Osteoblast (primary cell): ENCODE data around the gene TRIP4. TPM values are rescaled to one million over a fixed set of nuclear protein-coding genes. Genes with fewer than 3 reads are reported as not detected.
A peak's percentile ranks its signal among the peaks of the same experiment; 100 is the strongest.
"Not testable (repeated sequence)": the region's sequence is repeated elsewhere in the genome, so short reads cannot be mapped to it uniquely, and the experiment has no call there.

Experiments used
- DNase-seq: peaks from one replicate; pipeline ENCODE4 v3.0.0; 2011; ENCODE audit warnings: low spot score, mixed read lengths; ENCODE audit not compliant: insufficient read length; ENCODE audit errors: missing footprints
- H2AFZ ChIP-seq: 2 replicates; pipeline ENCODE4 v1.6.0; 2011; ENCODE audit warnings: mild to moderate bottlenecking, low read length
- H3K27ac ChIP-seq: 2 replicates; pipeline ENCODE4 v1.5.1; 2011; ENCODE audit warnings: mild to moderate bottlenecking, low read depth, low read length, moderate library complexity
- H3K27me3 ChIP-seq: 2 replicates; pipeline ENCODE4 v1.6.0; 2012; ENCODE audit warnings: mild to moderate bottlenecking, control low read depth, inconsistent platforms, low read length, moderate library complexity; ENCODE audit not compliant: insufficient read depth
- H3K36me3 ChIP-seq: 2 replicates; pipeline ENCODE4 v1.5.1; 2011; ENCODE audit warnings: mild to moderate bottlenecking, low read length, control low read depth, moderate library complexity; ENCODE audit not compliant: insufficient read depth
- H3K4me1 ChIP-seq: 2 replicates; pipeline ENCODE4 v1.5.1; 2011; ENCODE audit warnings: mild to moderate bottlenecking, low read length, control low read depth, moderate library complexity; ENCODE audit not compliant: insufficient read depth
- H3K4me2 ChIP-seq: 2 replicates; pipeline ENCODE4 v1.6.0; 2011; ENCODE audit warnings: mild to moderate bottlenecking, low read length; ENCODE audit not compliant: insufficient read depth
- H3K4me3 ChIP-seq: fragments of 200-600 bp; sonication (generic); 3 replicates; pipeline ENCODE4 v1.5.1; 2012; ENCODE audit warnings: mild to moderate bottlenecking, low read length, inconsistent platforms; ENCODE audit not compliant: insufficient read depth
- H3K79me2 ChIP-seq: 2 replicates; pipeline ENCODE4 v1.6.0; 2012; ENCODE audit warnings: mild to moderate bottlenecking, low read length, control low read depth, inconsistent platforms; ENCODE audit not compliant: insufficient read depth
- H3K9me3 ChIP-seq: 2 replicates; pipeline ENCODE4 v1.5.1; 2011; ENCODE audit warnings: low read depth, low read length, control low read depth
- H4K20me1 ChIP-seq: 2 replicates; pipeline ENCODE4 v1.6.0; 2012; ENCODE audit warnings: mild to moderate bottlenecking, low read length, control low read depth; ENCODE audit not compliant: insufficient read depth
- total RNA-seq: library from RNA; depleted of rRNA; stranded (reverse); fragments of >200 nt; gene quantifications from 2 replicates; pipeline ENCODE4 v1.2.3, GENCODE V29; 2012
- TF ChIP-seq, protein P1 (sequence below): IDR thresholded peaks from 2 replicates; pipeline ENCODE4 v1.5.1; 2011; ENCODE audit warnings: mild to moderate bottlenecking, low read depth, low read length, moderate library complexity; ENCODE audit errors: extremely low read depth

The TRIP4 gene
- total RNA-seq, 1 donor: 10.9 TPM

DNA sequence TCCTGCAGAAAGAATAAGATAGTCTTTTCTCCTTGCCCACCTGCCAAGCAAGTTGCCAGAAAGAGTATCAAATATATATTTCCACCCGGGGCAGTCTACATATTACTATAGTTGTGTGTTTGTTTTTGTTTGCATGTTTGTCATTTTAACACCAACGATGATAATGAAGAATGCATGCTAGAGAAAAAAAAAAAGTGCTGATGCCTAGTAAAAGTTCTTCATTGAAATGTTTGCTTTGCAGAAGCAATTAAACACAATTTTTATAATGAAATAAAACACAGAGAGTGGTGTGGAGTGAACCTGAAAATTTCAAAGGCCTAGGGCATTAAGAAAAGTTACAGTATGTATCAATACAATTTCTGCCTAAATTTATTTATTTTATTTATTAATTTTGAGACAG lies 3.9 kb upstream of the TRIP4 start:
- Histone ChIP-seq H3K36me3 (no peaks in the 10 kb centered on the region), H3K4me2 (no peak overlapping the region), H3K27me3 (no peaks in the 10 kb centered on the region), H3K4me3 (no peak overlapping the region), H3K27ac (no peak overlapping the region), H2AFZ (no peak overlapping the region), H3K9me3 (no peaks in the 10 kb centered on the region), H4K20me1 (no peaks in the 10 kb centered on the region), H3K79me2 (peaks cover 26% of the 10 kb centered on the region), H3K4me1 (peaks cover 20% of the 10 kb centered on the region)
- TF ChIP-seq, protein P1, sequence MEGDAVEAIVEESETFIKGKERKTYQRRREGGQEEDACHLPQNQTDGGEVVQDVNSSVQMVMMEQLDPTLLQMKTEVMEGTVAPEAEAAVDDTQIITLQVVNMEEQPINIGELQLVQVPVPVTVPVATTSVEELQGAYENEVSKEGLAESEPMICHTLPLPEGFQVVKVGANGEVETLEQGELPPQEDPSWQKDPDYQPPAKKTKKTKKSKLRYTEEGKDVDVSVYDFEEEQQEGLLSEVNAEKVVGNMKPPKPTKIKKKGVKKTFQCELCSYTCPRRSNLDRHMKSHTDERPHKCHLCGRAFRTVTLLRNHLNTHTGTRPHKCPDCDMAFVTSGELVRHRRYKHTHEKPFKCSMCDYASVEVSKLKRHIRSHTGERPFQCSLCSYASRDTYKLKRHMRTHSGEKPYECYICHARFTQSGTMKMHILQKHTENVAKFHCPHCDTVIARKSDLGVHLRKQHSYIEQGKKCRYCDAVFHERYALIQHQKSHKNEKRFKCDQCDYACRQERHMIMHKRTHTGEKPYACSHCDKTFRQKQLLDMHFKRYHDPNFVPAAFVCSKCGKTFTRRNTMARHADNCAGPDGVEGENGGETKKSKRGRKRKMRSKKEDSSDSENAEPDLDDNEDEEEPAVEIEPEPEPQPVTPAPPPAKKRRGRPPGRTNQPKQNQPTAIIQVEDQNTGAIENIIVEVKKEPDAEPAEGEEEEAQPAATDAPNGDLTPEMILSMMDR: no peak
- DNase-seq: peak; percentile 52

DNA sequence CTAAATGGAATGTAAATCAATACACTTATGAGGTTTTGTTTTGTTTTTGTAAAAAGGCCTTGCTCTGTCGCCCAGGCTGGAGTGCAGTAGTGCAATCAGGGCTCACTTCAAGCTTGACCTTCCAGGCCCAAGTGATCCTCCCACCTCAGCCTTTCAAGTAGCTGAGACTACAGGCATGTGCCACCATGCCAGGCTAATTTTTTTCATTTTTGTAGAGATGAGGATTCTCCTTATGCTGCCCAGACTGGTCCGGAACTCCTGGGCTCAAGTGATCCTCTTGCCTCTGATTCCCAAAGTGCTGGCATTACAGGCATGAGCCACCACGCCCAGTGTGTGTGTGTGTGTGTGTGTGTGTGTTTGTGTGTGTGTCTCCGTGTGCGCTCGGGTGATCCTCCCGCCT lies 1.3 kb upstream of the TRIP4 start:
- Histone ChIP-seq H2AFZ (no peak overlapping the region), H3K4me1 (peaks cover 6% of the 10 kb centered on the region), H4K20me1 (no peaks in the 10 kb centered on the region), H3K27me3 (no peaks in the 10 kb centered on the region), H3K79me2 (peaks cover 33% of the 10 kb centered on the region), H3K27ac (no peak overlapping the region), H3K36me3 (no peaks in the 10 kb centered on the region), H3K4me3 (no peak overlapping the region), H3K4me2 (no peak overlapping the region), H3K9me3 (no peaks in the 10 kb centered on the region)
- TF ChIP-seq, protein P1: no peak
- DNase-seq: no peak

- no peaks in the 10 kb centered on the region for H3K27me3 ChIP-seq
Measured at GRCh38 chr15:64389036-64389435, 1.4 kb downstream of the TRIP4 start.

DNA sequence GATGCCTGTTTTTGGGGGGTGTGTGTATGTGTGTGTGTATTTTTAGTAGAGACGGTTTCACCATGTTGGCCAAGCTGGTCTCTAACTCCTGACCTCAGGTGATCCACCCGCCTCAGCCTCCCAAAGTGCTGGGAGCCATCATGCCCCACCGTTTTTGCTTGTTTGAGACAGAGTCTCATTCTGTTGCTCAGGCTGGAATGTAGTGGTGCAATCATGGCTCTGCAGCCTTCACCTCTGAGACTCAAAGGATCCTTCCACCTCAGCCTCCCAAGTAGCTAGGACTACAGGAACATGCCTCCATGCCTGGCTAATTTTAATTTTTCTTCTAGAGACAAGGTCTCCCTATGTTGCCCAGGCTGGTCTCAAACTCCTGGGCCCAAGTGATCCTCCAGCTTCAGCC lies 4.8 kb downstream of the TRIP4 start:
- not testable (repeated sequence) for H4K20me1 ChIP-seq, H3K4me1 ChIP-seq, H3K27me3 ChIP-seq, H3K4me3 ChIP-seq, H2AFZ ChIP-seq, H3K4me2 ChIP-seq, H3K27ac ChIP-seq, DNase-seq, H3K9me3 ChIP-seq
- peaks cover 29% of the 10 kb centered on the region for H3K36me3 ChIP-seq
- peaks cover 50% of the 10 kb centered on the region for H3K79me2 ChIP-seq

More at GRCh38 chr15:64389036-64389435, 1.4 kb downstream of the TRIP4 start:
- TF ChIP-seq, protein P1: no peak
- Histone ChIP-seq H3K27ac (no peak overlapping the region), H3K4me1 (peaks cover 6% of the 10 kb centered on the region), H3K36me3 (peaks cover 4% of the 10 kb centered on the region), H4K20me1 (peaks cover 4% of the 10 kb centered on the region), H3K79me2 (peaks cover 50% of the 10 kb centered on the region), H3K4me3 (peak overlapping the region; percentile 93), H3K9me3 (no peaks in the 10 kb centered on the region), H2AFZ (no peak overlapping the region), H3K4me2 (peak overlapping the region; percentile 84)
- DNase-seq: peak; percentile 31

DNA sequence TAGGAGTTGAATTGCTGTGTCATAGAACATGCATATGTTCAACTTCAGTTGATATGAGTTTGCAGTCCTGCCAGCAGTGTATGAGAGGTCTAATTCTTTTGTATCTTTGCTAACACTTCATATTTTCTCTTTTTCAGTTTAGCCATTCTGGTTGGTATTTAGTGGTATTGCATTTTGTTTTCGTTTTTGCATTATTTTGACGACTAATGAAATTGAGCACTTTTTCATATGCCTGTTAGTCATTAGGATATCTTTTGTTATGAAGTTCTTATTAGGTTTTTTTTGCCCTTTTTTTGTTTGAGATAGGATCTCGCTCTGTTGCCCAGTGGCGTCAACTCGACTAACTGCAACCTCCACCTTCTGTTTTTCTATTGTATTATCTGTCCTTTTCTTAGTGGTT lies 9.2 kb downstream of the TRIP4 start:
- no peak overlapping the region for H3K27ac ChIP-seq
- peaks cover 4% of the 10 kb centered on the region for H4K20me1 ChIP-seq
- no peak overlapping the region for H3K4me2 ChIP-seq
- H3K4me3 ChIP-seq: no peak overlapping the region
- no peak overlapping the region for H2AFZ ChIP-seq
- H3K9me3 ChIP-seq: no peaks in the 10 kb centered on the region
- H3K79me2 ChIP-seq: peaks cover 13% of the 10 kb centered on the region
- TF ChIP-seq, protein P1: no peak
- H3K27me3 ChIP-seq: no peaks in the 10 kb centered on the region
- no peaks in the 10 kb centered on the region for H3K4me1 ChIP-seq
- peak; percentile 3 for DNase-seq
- H3K36me3 ChIP-seq: peaks cover 54% of the 10 kb centered on the region
